HG02798 (cell line): ENCODE results near the gene FGD1.
A peak's percentile ranks its signal among the peaks of the same experiment; 100 is the strongest.

Experiments used
- ATAC-seq: cut with Tn5 transposase; IDR thresholded peaks from one replicate; pipeline ENCODE4 v1.9.1; 2021; ENCODE audit warnings: mild to moderate bottlenecking; ENCODE audit not compliant: unreplicated experiment, poor library complexity

Gene FGD1

DNA sequence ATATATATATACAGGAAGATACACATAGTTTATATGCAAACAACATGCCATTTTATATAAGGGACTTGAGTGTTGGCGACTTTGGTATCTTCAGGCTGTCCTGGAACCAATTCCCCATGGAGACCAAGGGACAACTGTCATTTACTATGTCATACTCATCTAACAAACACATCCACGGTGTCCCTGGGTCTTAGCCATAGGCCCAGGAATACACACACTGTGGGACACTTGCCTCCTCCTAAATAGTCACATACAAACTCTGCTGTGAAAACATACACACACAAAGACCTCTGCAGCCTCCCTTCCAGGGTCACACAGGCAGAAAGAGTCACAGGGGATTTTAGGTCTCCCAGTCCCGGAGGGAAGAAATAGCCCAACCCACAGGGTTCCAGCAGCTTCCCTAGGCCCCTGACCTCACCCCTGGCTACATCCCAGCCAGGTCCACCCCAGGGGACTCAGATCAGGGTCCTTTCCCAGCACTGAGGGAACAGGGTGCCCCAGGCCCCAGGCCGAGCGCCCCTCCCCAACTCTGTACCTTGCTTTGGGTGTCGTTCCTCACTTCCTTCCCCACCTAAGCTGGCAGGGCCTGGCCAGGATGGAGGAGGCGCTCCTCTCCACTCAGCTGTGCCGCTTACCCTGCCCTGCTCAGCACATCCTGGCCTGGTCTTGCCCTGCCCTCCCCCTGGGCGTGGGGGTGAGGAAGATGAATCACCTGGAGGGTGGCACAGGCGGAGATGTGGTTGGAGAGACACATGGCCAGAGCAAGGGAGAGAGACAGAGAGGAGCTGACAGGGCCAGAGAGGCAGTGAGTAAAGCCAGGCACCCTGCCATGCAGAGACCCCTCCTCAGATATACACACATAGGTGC is 21.8 kb downstream of the FGD1 start:
- ATAC-seq = no peak

DNA sequence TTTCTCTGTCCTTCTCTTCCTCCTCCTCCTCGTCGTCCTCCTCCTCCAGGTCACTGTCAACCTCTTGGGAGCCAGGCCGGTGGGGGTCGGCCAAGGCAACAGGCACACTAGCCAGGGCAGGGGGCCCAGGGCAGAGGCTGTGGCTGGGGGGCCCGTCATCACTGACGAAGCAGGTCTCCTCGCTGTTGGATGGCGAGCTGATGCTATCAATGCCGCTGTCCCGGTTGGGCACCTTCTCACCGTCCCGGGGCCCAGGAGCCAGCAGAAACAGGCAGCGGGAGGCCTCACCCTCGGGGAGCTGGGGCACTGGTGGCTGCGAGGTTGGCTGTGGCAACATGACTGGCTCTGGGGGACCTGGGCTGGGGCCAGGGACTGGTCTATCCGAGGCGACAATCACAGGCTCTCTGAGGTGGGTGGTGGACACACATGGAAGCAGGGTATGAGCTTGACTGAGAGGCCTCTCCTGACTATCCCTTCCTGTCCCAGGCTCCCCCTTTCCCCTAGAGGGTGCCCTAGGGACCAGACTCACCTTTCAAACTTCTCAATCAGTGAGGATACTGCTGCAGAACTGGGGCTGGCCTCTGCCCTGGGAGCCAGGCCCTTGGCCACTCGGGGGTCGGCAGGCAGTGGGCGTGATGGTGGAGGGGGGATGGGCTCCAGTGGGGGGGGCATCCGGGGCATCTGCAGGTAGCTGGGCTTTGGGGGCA is 25.8 kb downstream of the FGD1 start:
- no peak for ATAC-seq

DNA sequence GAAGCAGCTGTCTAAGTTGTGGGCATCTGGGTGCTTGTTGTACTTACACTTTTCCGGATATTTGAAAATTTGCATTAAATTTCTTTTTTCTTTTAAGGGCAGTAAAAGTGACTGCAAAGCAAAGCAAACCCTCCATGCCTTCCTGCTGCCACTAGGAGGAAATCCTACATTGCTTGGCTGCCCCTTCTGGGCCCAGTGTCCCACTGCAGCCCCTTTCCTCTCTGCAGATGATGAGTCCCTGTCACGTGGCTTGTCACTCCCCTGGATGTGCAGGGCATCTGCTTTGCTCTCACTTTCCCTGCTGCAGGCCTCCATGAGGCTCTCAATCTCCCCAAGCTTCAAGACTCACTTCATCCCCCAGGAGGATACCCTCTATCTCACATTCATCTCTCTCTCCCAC is 43.1 kb downstream of the FGD1 start:
- no peak for ATAC-seq

DNA sequence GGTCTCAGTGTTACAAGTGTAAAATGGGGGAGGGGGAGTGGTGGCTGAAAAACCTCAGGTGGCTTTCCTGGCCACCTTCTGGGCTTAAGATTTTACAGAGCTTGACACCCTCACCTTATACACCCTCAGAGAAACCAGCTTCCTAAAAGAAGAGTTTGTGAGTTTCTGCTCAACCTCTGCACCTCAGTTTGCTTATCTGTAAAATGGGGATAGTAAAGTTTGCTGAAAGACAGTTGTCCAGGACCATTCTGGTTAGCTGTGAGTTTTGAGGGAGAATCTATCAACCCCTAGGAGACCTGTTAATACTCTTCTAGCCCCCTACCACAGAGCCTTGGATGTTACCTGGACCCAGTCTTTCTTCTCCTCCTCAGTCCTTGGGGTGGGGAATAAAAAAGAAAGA is 46.1 kb downstream of the FGD1 start:
- ATAC-seq = no peak

DNA sequence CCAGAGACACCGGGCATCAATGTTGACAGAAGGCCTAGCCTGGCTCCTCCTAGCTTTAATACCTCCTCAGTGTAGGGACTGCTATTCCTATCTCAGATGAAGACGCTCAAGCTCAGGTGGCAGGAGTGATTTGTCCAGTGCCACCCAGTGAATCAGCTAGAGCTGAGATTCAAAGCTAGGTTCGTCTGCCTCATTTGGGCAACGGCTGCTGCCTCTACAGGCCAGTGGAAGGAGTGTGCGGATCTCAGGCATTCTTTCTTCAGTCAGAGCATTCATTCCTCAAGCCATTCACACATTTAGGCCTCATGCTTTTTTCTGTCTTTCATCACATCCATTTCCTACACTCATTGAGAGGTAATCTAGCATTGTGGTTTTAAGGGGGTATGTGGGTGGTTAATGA is 48.6 kb downstream of the FGD1 start:
- ATAC-seq = no peak

DNA sequence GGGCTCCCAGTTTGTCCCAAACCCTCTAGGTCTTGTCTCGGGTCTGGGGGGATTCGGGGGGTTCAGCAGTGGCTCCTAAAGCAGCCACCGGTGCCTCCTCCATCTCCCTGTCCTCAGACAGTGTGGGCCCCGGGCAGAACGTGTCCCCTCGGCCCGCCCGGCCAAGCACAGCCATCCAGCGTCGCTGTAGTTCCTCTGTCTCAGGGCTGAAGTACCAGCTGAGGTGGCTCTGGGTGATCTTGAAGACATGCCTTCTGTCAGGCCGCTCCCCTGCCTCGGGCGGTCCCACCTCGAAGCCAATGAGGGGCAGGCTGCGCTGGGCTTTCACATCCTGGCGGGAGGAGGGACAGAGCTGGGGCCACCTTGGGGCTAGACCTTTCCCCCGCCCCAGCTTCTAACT is 50.0 kb downstream of the FGD1 start:
- ATAC-seq = no peak

DNA sequence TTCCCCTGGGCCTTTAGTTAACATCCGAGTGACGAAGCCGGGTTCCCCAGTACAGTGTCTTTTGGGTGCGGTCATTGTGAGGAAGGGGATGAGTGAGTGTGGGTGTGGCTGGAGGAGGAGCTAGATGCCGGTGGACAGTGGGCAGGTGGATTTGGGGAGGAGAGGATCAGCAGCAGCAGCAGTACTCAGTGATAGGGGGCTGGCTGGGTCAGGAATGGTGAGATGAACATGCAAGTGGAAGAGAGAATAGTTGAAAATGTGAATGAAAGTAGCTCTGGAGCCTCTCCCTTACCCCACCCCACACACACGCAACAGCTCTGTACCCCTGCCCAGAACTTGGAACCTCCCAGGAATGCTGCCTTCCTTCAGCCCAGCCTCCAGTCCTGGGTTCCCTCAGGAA is 51.3 kb downstream of the FGD1 start:
- no peak for ATAC-seq

DNA sequence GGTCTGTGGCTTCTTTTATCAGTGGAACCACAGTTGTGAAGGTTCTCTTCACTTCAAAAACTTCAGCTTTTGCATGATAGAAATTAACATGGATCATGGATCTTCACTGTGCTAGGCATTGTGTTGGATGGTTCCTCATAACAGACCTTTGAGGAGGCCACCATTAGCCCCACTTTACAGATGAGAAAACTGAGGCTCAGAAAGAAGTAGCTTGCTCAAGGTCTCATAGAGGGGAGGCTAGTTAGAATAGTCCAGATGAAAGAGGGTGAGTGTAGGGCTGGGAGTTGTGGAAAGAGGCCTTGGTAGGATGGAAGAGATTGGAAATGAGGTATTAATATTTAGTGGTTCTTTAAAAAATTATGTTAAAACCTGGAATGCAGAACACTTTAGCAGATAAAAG is 53.2 kb downstream of the FGD1 start:
- ATAC-seq = no peak

DNA sequence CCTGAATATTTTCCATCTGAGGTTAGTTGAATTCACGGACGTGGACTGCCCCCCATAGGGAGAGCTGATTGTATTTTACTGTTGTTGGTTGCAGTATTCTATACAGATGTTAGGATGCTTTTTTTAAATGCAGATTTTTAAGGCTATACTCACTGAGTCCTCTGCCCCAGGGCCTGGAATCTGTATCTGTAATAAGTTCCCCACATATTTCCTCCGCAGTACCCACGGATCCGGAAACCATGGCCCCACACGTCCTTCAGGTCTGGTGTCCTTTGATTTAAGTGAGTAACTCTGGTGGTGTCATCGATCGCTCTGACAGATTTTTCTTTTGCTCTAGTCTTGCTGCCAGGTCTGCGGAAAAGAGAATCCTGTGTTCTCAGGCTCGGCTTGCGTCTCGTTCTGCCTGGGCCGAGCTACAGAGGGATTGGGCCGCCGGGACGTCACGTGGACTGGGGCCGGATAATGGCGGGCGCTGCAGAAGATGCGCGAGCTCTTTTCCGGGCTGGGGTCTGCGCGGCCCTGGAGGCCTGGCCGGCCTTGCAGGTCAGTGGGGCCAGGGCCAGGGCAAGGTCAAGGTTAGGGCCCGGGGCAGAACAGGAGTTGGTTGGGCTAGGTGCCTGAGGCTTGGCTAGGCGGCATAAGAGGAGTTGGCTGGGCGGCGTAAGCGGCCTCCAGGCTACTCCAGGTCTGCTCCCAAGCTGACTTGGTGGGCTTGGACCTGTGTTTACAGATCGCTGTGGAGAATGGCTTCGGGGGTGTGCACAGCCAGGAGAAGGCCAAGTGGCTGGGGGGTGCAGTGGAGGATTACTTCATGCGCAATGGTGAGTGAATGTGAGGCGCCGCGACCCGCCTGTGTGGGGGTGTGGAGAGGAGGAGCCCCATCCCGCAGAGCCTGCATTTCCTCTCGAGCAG is 55.8 kb downstream of the FGD1 start, which contains the start of gene TSR2:
TSS of gene TSR2 (plus strand) at position 445 of the 912 bp plus-strand sequence. CDS start at position 463, 18 bp downstream.
- peak; percentile 99 for ATAC-seq

DNA sequence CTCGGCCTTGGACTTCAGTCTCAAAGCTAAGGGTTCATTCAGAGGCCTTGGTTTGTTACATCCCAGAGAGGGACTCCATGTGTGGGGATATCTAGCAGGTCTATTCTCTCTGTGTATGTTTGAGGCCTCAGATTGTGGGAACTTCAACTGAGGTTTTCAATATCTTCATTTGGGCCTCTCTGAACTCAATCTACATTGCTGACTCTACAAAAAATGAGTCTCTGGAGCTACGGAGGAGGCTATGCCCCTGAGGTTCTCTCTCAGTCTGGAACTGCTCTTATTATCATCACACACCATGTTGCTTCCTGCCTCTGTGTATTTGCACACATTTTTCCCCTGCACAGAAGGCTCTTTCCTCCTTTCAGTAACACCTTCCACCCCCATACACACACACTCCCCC is 60.9 kb downstream of the FGD1 start:
- ATAC-seq = no peak

DNA sequence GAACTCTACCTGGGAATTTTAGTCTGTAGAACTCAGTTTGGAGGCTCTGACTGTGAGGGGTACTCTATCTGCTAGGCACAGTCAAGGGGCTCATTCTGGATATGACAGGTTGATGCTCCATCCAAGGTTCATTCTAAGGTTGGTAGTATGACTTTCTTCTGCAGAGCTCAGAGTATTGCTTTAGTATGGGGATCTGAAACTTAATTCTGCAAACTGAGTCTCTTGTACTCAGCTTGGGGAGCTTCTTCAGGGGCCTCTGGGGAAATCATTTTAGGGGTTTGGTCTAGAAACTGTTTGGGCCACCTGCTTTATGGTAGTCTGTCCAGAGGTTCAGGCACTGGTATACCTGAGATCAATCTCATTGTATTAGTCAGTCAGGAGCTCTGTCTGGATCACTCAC is 65.5 kb downstream of the FGD1 start:
- ATAC-seq = no peak

DNA sequence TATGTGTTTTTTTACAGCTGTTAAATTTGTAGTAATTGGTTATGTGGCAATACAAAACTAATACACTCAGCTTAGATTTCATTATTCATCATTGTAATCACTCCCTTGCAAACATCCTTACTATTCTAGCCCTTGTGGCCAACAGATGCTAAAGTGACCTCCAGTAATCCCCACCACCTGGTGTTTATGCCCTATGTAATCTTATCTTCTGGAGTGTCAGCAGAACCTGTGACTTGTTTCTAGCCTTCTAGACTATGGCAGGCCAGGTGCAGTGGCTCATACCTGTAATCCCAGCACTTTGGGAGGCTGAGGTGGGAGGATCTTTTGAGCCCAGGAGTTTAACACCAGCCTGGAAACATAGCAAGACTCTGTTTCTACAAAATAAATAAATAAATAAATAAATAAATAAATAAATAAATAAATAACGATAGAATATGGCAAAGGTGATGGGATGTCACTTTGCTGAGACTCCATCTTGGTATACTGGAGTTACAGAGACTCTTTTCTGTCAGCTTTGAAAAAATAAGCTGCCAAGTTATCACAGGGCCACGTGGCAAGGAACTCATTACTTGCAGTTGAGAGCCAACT is 68.1 kb downstream of the FGD1 start:
- ATAC-seq = no peak

DNA sequence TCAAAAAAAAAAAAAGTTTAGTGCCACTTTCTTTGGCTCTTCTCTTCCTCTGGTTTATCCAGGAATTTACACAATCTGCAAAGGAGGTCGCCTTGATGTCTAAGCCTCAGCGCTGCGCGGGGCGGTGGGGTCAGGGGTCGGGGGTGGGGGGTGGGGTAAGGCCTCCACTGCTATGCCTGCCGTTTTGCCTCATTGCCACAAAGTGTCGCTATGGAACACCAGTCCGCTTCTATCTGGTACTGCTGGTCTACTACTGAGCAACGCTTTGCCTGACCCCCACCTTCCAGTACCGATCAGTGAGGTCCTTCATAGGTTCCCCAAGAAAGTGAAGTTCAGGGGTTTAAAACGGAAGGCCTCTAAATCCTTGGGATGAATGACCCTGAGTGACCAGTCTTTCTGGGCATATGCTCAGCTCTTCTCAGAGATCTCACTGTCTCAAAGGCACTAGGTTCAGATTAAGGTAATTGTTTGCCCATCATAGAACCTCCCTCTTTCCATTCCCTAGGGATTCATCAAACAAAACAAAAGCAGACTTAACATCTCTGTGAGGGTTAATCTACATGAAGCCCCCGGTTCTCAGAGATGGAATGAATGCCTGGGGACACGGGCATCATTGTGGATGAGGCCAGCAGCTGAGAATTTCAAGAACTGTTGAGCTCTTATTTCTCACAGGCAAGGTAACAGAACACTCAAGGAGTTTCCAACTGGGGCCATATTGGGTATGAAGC is 72.7 kb downstream of the FGD1 start:
- ATAC-seq = no peak

DNA sequence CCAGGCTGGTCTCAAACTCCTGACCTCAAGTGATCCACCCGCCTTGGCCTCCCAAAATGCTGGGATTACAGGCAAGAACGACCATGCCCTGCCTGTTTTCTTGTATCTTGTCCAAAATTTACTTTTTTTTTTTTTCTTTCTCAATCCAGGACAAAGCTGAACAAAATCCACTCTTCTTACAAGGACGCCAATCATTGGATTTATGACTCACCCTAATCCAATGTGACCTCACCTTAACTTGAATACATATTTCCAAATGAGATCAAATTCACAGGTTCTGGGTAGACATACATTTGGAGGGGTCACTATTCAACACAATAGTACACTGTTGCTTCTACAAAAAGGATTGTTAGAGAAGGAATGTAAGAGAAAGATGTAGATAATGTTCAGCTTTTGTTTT is 73.9 kb downstream of the FGD1 start:
- no peak for ATAC-seq

DNA sequence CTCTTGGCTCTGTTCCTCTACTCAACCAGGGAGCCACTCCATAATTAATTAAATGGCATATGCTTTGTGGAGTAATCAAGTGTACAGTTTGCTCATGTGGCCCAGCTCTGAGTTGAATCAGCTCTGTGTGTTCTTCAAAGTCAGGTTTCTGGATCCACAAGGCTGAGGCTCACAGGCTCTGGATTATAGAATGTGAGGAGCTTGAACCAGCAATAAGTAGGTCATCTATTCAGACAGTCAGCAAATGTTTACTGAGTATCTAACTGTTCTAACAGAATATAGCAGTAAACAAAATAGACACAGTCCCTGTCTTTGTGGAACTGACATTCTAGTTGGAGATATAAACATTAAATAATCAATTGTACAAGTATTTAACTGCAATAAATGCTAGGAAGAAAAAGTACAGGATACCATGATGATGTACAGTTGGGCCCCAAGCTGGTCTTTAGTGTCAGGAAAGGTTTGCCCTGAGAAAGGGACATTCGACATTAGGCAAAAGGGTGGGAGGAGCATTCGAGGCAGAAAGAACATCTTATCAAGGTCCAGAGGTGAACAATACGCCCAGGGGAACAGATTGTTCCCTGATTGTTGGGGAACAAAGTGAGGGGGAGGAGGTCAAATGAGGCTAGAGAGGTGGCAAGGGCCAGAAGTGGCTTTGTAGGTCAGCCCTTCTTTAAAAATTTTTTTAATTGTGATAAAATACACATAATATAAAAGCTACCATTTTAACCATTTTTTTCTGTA is 76.3 kb downstream of the FGD1 start:
- no peak for ATAC-seq

DNA sequence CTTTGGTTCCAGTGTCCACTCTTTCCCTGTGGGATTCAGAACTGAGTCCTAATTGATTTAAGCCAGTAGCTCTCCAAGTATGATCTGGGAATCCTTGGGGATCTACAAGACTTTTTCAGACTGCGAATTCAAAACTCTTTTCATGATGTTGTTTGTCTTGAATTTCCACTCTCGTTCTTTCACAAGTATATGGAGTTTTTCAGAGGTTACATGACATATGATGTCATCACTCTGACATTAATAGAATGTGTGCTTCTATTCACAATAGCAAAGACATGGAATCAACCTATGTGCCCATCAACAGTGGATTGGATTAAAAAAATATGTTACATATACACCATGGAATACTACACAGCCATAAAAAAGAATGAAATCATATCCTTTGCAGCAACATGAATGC is 79.1 kb downstream of the FGD1 start:
- no peak for ATAC-seq

DNA sequence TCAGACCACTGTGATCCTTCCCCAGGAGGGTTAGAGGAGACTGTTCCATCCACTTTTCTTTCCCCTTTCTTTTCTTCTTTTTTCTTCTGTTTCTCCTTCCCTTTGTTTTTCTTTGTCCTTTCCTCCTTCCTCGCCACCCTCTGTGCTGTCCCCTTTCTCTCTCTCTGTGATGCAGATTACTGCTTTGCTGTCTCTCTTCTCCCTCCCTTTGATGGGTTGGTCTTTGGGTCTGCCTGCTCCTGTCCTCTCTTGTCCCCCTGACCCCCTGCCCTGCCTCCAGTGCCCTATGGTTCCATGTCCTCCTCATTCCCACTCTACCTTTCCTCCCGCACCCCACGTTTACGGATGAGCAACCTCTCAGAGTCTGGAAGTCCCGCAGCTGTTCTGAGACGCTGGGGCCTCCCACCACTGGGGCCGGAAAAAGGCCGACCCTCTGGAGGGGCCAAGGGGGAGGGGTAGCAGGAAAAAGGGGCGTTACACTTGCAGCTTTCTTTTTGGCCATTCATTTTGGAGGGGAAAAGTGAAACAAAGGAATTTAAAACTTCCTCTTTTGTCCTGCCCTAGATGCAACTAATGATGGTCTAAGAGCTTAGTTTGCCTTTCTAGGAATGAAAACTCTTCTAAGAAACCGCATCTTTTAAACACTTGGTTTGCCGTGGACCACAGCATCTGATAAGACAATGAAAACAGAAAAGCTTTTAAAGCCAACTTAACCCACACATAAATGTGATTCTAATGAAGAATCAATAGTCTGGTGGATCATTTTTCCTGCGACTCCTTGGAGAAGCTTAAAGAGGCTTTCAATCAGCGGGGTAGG is 80.3 kb downstream of the FGD1 start:
- ATAC-seq = no peak

DNA sequence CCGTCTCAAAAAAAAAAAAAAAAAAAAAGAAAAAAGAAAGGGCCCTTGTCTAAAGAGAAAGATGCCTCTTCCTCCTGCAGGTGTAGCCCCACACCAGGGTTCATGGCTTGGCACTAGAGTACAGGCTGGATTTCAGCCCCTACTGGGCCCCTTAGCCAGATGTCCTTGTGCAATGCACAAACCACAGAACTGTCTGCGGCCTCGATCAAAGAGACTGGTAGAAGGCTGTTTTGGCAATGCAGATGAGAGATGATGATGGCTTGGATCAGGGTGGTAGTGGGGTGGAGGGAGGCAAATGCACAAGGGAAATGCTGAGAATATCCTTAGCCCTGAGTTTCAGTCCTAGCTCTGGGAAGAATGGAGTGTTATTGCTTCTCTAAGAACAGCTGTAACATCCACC is 82.3 kb downstream of the FGD1 start:
- no peak for ATAC-seq
